ENCODE measurements around the gene TRIM8.

- TF ChIP-seq YY1 (IDR thresholded peaks at IDR 0.05; ENCODE audit: borderline replicate concordance in 1 of 3, control insufficient read depth in 1 of 3, extremely low read depth in 1 of 3, insufficient read depth in 3 of 3, insufficient read length in 1 of 3, insufficient replicate concordance in 2 of 3, low read depth in 1 of 3, low read length in 2 of 3) (no peak), ZNF24 (IDR thresholded peaks at IDR 0.05) (no peak), JUN (IDR thresholded peaks at IDR 0.05; ENCODE audit: borderline replicate concordance, low read depth, low read length) (no peak), JUN (CRISPR knock-in tag; IDR thresholded peaks at IDR 0.05; ENCODE audit: borderline replicate concordance) (no peak), PHF8 (IDR thresholded peaks at IDR 0.05; ENCODE audit: borderline replicate concordance, low read length) (no peak), EZH2 (IDR thresholded peaks at IDR 0.05; ENCODE audit: borderline replicate concordance, low read depth, low read length) (no peak), ZNF133 (CRISPR knock-in tag; IDR thresholded peaks at IDR 0.05) (no peak), KDM4B (IDR thresholded peaks at IDR 0.05; ENCODE audit: borderline replicate concordance in 2 of 2, low read depth in 1 of 2) (no peak), CTCF (IDR thresholded peaks at IDR 0.05 in 2 of 3, conservative IDR thresholded peaks at IDR 0.05 in 1 of 3; ENCODE audit: insufficient read depth in 2 of 3, low read depth in 1 of 3, low read length in 3 of 3) (no peak), RAD21 (CRISPR knock-in tag; conservative IDR thresholded peaks at IDR 0.05 in 1 of 2, IDR thresholded peaks at IDR 0.05 in 1 of 2) (no peak)
- TF ChIP-seq, protein P1, sequence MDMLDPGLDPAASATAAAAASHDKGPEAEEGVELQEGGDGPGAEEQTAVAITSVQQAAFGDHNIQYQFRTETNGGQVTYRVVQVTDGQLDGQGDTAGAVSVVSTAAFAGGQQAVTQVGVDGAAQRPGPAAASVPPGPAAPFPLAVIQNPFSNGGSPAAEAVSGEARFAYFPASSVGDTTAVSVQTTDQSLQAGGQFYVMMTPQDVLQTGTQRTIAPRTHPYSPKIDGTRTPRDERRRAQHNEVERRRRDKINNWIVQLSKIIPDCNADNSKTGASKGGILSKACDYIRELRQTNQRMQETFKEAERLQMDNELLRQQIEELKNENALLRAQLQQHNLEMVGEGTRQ (CRISPR knock-in tag; IDR thresholded peaks at IDR 0.05): no peak
Observed at GRCh38 chr10:102683736-102684135, 39.5 kb downstream of the TRIM8 start.
